ENCODE data around the gene PKD1.
"Not testable (repeated sequence)": the region's sequence is repeated elsewhere in the genome, so short reads cannot be mapped to it uniquely, and the experiment has no call there.

Gene PKD1

DNA sequence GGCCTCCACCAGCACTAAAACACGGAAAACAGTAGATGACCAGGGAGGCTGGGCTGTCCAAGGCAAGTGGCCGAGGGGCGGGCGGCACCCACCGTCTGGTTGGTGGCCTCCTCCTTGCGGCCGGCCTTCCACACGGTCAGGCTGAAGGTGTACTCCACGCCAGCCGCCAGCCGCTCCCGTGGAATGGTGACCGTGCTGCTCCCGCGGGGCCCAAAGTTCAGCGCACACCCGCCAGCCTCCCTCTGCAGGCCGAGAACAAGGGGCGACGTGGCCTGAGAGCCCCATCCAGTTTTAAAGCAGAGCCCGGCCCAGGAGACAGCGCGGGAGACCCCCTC is 27.9 kb downstream of the PKD1 start:
- in situ Hi-C loops (cut with HindIII; ENCODE audit: low pct_unique_long_range_greater_than_20kb, low sequenced_read_pairs); DNase-seq (ENCODE audit: low read depth in 1 of 2, low spot score in 1 of 2): not testable (repeated sequence)

- DNase-seq (ENCODE audit: low read depth in 1 of 2, low spot score in 1 of 2); in situ Hi-C loops (cut with HindIII; ENCODE audit: low pct_unique_long_range_greater_than_20kb, low sequenced_read_pairs): not testable (repeated sequence)
Measured at GRCh38 chr16:2107121-2107790, 28.4 kb downstream of the PKD1 start.

GRCh38 chr16:2106211-2106610 is 29.5 kb downstream of the PKD1 start:
- in situ Hi-C loops (cut with HindIII; ENCODE audit: low pct_unique_long_range_greater_than_20kb, low sequenced_read_pairs); DNase-seq (ENCODE audit: low read depth in 1 of 2, low spot score in 1 of 2): not testable (repeated sequence)

DNA sequence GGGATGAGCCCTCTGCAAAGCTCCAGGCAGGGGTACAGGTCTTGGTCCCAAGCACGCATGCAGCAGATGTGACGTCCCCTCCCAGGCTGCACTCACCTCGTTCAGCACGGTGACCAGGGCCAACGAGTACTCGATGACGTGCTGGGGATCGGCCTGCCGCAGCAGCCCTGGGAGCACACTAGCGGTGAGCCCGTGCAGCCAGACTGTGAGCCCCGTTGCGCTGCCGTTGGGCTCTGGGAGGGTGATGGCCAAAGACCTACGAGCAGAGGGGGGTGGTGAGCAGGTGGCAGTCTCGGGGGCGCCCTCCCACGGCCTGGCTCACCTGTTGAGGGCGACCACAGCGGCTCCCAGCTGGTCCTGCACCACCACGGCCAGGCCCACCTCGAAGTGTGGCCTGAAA is 29.9 kb downstream of the PKD1 start:
- DNase-seq (ENCODE audit: low read depth in 1 of 2, low spot score in 1 of 2); in situ Hi-C loops (cut with HindIII; ENCODE audit: low pct_unique_long_range_greater_than_20kb, low sequenced_read_pairs): not testable (repeated sequence)

DNA sequence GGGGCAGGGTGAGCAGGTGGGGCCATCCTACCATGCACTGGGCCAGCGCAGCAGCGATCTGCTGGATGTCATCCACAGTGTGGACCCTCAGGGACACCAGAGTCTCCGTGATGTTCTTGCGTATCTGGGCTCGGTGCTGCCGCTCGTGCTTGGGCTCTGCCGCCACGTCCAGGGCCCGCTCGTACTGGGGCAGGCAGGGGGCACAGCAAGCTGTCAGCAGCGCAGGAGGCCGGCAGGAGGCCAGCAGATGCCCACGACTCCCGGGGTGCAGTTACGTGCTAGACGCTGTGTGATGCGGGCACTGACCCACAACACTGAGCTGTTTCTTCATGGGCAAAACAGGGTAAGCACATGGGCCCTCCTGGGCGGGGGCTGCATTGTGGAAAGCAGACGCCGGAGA is 30.4 kb downstream of the PKD1 start:
- DNase-seq (ENCODE audit: low read depth in 1 of 2, low spot score in 1 of 2); in situ Hi-C loops (cut with HindIII; ENCODE audit: low pct_unique_long_range_greater_than_20kb, low sequenced_read_pairs): not testable (repeated sequence)

- in situ Hi-C loops (cut with HindIII; ENCODE audit: low pct_unique_long_range_greater_than_20kb, low sequenced_read_pairs); DNase-seq (ENCODE audit: low read depth in 1 of 2, low spot score in 1 of 2): not testable (repeated sequence)
Measured at GRCh38 chr16:2104464-2104863, 31.2 kb downstream of the PKD1 start.

- in situ Hi-C loops (cut with HindIII; ENCODE audit: low pct_unique_long_range_greater_than_20kb, low sequenced_read_pairs), result no loop called here
- DNase-seq (ENCODE audit: low read depth in 1 of 2, low spot score in 1 of 2), result no peak
- no peak for TF ChIP-seq JUND (IDR thresholded peaks at IDR 0.05; ENCODE audit: low read depth)
Measured at GRCh38 chr16:2102471-2102870, 33.2 kb downstream of the PKD1 start.

GRCh38 chr16:2101581-2101980 is 34.1 kb downstream of the PKD1 start:
- in situ Hi-C loops (cut with HindIII; ENCODE audit: low pct_unique_long_range_greater_than_20kb, low sequenced_read_pairs); DNase-seq (ENCODE audit: low read depth in 1 of 2, low spot score in 1 of 2): not testable (repeated sequence)

DNA sequence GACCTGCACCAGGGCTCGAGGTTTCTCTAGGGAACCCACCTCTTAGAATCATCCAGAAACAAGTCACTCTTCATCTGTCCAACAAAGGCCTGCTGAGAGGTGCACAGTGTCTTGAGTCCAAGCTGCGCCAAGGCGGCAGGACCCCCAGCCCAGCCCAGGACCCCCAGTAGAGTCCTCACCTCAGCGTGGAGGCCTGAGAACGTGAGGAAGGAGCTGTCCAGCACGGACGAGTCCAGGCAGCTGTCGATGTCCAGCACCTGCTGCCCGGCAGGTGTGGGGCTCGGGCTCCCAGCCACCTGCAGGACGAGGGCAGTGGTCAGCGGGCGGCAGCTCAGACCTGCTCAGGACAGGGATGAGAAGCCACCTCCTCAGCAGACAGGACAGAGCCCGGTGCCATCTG is 38.0 kb downstream of the PKD1 start:
- in situ Hi-C loops (cut with HindIII; ENCODE audit: low pct_unique_long_range_greater_than_20kb, low sequenced_read_pairs); DNase-seq (ENCODE audit: low read depth in 1 of 2, low spot score in 1 of 2): not testable (repeated sequence)

GRCh38 chr16:2096853-2097595 is 38.7 kb downstream of the PKD1 start:
- DNase-seq (ENCODE audit: low read depth in 1 of 2, low spot score in 1 of 2), result no peak
- in situ Hi-C loops (cut with HindIII; ENCODE audit: low pct_unique_long_range_greater_than_20kb, low sequenced_read_pairs), result no loop called here
- TF ChIP-seq JUND (IDR thresholded peaks at IDR 0.05; ENCODE audit: low read depth), result no peak

- no peak for TF ChIP-seq JUND (IDR thresholded peaks at IDR 0.05; ENCODE audit: low read depth)
- no peak for DNase-seq (ENCODE audit: low read depth in 1 of 2, low spot score in 1 of 2)
- in situ Hi-C loops (cut with HindIII; ENCODE audit: low pct_unique_long_range_greater_than_20kb, low sequenced_read_pairs), result no loop called here
Measured at GRCh38 chr16:2095918-2096582, 39.6 kb downstream of the PKD1 start.

GRCh38 chr16:2095315-2095853 is 40.3 kb downstream of the PKD1 start:
- in situ Hi-C loops (cut with HindIII; ENCODE audit: low pct_unique_long_range_greater_than_20kb, low sequenced_read_pairs), result no loop called here
- no peak for TF ChIP-seq JUND (IDR thresholded peaks at IDR 0.05; ENCODE audit: low read depth)
- DNase-seq (ENCODE audit: low read depth in 1 of 2, low spot score in 1 of 2), result no peak

DNA sequence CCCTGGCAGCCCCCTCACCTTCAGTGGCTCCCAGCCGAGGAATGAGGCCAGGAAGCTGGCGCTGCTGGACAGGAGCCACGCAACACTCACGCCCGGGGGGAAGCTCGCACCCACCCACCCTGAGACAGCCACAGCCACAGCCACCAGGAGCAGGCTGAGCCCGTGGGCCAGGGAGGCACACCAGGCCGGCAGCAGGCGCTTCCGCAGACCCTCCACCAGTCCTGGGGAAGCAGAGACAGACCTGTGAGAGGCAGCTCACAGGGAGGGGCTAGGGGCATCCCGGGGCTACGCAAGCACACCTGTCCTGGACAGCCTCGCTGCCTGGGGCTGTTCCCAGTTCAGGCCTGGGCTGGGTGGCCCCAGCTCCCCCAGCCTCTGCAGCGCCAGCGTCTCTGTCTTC is 41.9 kb downstream of the PKD1 start:
- no peak for DNase-seq (ENCODE audit: low read depth in 1 of 2, low spot score in 1 of 2)
- TF ChIP-seq JUND (IDR thresholded peaks at IDR 0.05; ENCODE audit: low read depth), result no peak
- in situ Hi-C loops (cut with HindIII; ENCODE audit: low pct_unique_long_range_greater_than_20kb, low sequenced_read_pairs), result no loop called here

All from T47D (cell line).